ENCODE results near the gene APOA1. TPM values are rescaled to one million over a fixed set of nuclear protein-coding genes. Genes with fewer than 3 reads are reported as not detected.

The APOA1 gene
- total and polyA plus RNA-seq, 10 of the 15 experiments (the other 5 are each of a cell fraction or from before 2014, with no cell fraction given): 0.10 to 2.4 (median 0.24) TPM; not detected in 3

GRCh38 chr11:116876656-116877055 lies 39.2 kb upstream of the APOA1 start:
- no peak overlapping the region for H3K4me2 ChIP-seq (ENCODE audit: control insufficient read depth, insufficient read depth)
- H3K9ac ChIP-seq (ENCODE audit: control insufficient read depth, insufficient read depth, low read length): no peak overlapping the region
- TF ChIP-seq CREM (IDR thresholded peaks at IDR 0.05; ENCODE audit: low read depth) (no peak), ZBTB4 (CRISPR knock-in tag; IDR thresholded peaks at IDR 0.05) (no peak), POLR2AphosphoS2 (IDR thresholded peaks at IDR 0.05; ENCODE audit: low read depth, low read length) (no peak)
- POLR2A ChIA-PET: no interaction called here
- H3K36me3 ChIP-seq (ENCODE audit: control insufficient read depth in 2 of 2, insufficient read depth in 2 of 2, low read length in 1 of 2): peaks cover 11% of the 10 kb centered on the region in 2 experiments
- RAD21 ChIA-PET (ENCODE audit: unreplicated experiment): no interaction called here
- FAIRE-seq: no peak
- no peaks in the 10 kb centered on the region for H3K27me3 ChIP-seq (replicated peaks in 1 of 2; ENCODE audit: control insufficient read depth in 2 of 2, insufficient read depth in 2 of 2, low read length in 1 of 2)
- over 99% methylated on average over 8 of the region's 8 CpGs for WGBS (ENCODE audit: insufficient coverage, insufficient replicate concordance, low lambda C conversion rate, missing lambda C conversion rate)
- BruUV-seq (replicated peaks): no TSS peak
- H3K4me1 ChIP-seq (ENCODE audit: control insufficient read depth, insufficient read depth, low read length): no peaks in the 10 kb centered on the region
- no peak overlapping the region for H2AFZ ChIP-seq (ENCODE audit: control insufficient read depth, low read depth, low read length)
- no peaks in the 10 kb centered on the region for H4K20me1 ChIP-seq (ENCODE audit: control insufficient read depth, insufficient read depth)
- no peak overlapping the region for H3K4me3 ChIP-seq
- H3K79me2 ChIP-seq (ENCODE audit: control insufficient read depth, insufficient read depth, low read length): no peaks in the 10 kb centered on the region
- no peak for ATAC-seq
- CTCF ChIA-PET: interaction anchor here (0.7 to 1.2 kb wide), 3 partner anchors 230 to 349 kb away, joined by 3 to 4 read pairs (median 3); no protein-coding TSS in a partner anchor
- no peaks in the 10 kb centered on the region for H3K9me3 ChIP-seq (replicated peaks; ENCODE audit: control insufficient read depth, insufficient read depth, low read length)
- no peak for DNase-seq (ENCODE audit: low read depth, low spot score)
- H3K27ac ChIP-seq (ENCODE audit: control insufficient read depth, insufficient read depth): no peak overlapping the region
- SMC1A ChIA-PET (ENCODE audit: uncharacterized antibody, unreplicated experiment): interaction anchor here (0.9 to 11.3 kb wide), 3 partner anchors 21 to 223 kb away, joined by 3 to 166 read pairs (median 3); partner anchors contain the start of gene SIK3
- intact Hi-C loops (cut with micrococcal nuclease; ENCODE audit: unreplicated experiment): no loop called here
- in situ Hi-C loops (cut with MboI): loop anchor here (5.0 kb wide), 2 partner anchors 226 to 351 kb away; no protein-coding TSS in a partner anchor

GRCh38 chr11:116875194-116875593 lies 37.8 kb upstream of the APOA1 start:
- intact Hi-C loops (cut with micrococcal nuclease; ENCODE audit: unreplicated experiment) (no loop called here), in situ Hi-C loops (cut with MboI) (loop anchor here (5.0 kb wide), 2 partner anchors 227 to 352 kb away; no protein-coding TSS in a partner anchor)
- Histone ChIP-seq H2AFZ (ENCODE audit: control insufficient read depth, low read depth, low read length) (no peak overlapping the region), H3K4me3 (no peak overlapping the region), H3K27me3 (replicated peaks in 1 of 2; ENCODE audit: control insufficient read depth in 2 of 2, insufficient read depth in 2 of 2, low read length in 1 of 2) (no peaks in the 10 kb centered on the region), H4K20me1 (ENCODE audit: control insufficient read depth, insufficient read depth) (no peaks in the 10 kb centered on the region), H3K36me3 (ENCODE audit: control insufficient read depth in 2 of 2, insufficient read depth in 2 of 2, low read length in 1 of 2) (peaks cover 11 to 13% of the 10 kb centered on the region in 2 experiments), H3K4me1 (ENCODE audit: control insufficient read depth, insufficient read depth, low read length) (no peaks in the 10 kb centered on the region), H3K27ac (ENCODE audit: control insufficient read depth, insufficient read depth) (no peak overlapping the region), H3K9me3 (replicated peaks; ENCODE audit: control insufficient read depth, insufficient read depth, low read length) (no peaks in the 10 kb centered on the region), H3K79me2 (ENCODE audit: control insufficient read depth, insufficient read depth, low read length) (no peaks in the 10 kb centered on the region), H3K9ac (ENCODE audit: control insufficient read depth, insufficient read depth, low read length) (no peak overlapping the region), H3K4me2 (ENCODE audit: control insufficient read depth, insufficient read depth) (no peak overlapping the region)
- 91% methylated on average over 7 of the region's 7 CpGs for WGBS (ENCODE audit: insufficient coverage, insufficient replicate concordance, low lambda C conversion rate, missing lambda C conversion rate)
- TF ChIP-seq SREBF2 (IDR thresholded peaks at IDR 0.05; ENCODE audit: low read length) (no peak), FOS (IDR thresholded peaks at IDR 0.05; ENCODE audit: borderline replicate concordance, extremely low read depth, insufficient read length) (no peak), NFIC (IDR thresholded peaks at IDR 0.05; ENCODE audit: low read depth, low read length) (no peak), CEBPB (IDR thresholded peaks at IDR 0.05; ENCODE audit: borderline replicate concordance in 1 of 2, low read depth in 2 of 2, low read length in 2 of 2) (no peak), HCFC1 (IDR thresholded peaks at IDR 0.05; ENCODE audit: low read length) (no peak), SRF (IDR thresholded peaks at IDR 0.05; ENCODE audit: low read depth in 2 of 2, low read length in 2 of 2) (no peak), SUPT20H (IDR thresholded peaks at IDR 0.05; ENCODE audit: borderline replicate concordance, control insufficient read depth, low read depth, low read length) (no peak)
- TF ChIP-seq, protein P1, sequence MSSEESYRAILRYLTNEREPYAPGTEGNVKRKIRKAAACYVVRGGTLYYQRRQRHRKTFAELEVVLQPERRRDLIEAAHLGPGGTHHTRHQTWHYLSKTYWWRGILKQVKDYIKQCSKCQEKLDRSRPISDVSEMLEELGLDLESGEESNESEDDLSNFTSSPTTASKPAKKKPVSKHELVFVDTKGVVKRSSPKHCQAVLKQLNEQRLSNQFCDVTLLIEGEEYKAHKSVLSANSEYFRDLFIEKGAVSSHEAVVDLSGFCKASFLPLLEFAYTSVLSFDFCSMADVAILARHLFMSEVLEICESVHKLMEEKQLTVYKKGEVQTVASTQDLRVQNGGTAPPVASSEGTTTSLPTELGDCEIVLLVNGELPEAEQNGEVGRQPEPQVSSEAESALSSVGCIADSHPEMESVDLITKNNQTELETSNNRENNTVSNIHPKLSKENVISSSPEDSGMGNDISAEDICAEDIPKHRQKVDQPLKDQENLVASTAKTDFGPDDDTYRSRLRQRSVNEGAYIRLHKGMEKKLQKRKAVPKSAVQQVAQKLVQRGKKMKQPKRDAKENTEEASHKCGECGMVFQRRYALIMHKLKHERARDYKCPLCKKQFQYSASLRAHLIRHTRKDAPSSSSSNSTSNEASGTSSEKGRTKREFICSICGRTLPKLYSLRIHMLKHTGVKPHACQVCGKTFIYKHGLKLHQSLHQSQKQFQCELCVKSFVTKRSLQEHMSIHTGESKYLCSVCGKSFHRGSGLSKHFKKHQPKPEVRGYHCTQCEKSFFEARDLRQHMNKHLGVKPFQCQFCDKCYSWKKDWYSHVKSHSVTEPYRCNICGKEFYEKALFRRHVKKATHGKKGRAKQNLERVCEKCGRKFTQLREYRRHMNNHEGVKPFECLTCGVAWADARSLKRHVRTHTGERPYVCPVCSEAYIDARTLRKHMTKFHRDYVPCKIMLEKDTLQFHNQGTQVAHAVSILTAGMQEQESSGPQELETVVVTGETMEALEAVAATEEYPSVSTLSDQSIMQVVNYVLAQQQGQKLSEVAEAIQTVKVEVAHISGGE (CRISPR knock-in tag; IDR thresholded peaks at IDR 0.05): no peak
- ATAC-seq (no peak), DNase-seq (ENCODE audit: low read depth, low spot score) (no peak), FAIRE-seq (no peak)
- ChIA-PET SMC1A (ENCODE audit: uncharacterized antibody, unreplicated experiment) (interaction anchor here (11.3 kb wide), 1 partner anchor 224 kb away, joined by 166 read pairs; the partner anchor contains the start of gene SIK3), CTCF (interaction anchor here (1.4 kb wide), 1 partner anchor 40 kb away, joined by 4 read pairs; no protein-coding TSS in a partner anchor), POLR2A (no interaction called here), RAD21 (ENCODE audit: unreplicated experiment) (no interaction called here)
- BruUV-seq (replicated peaks): no TSS peak
